ENCODE results near the gene MPHOSPH9. TPM values are rescaled to one million over a fixed set of nuclear protein-coding genes. Genes with fewer than 3 reads are reported as not detected.

MPHOSPH9 gene
- total RNA-seq, 2 experiments from 2014 or later = 88.3 to 136 TPM

- TF ChIP-seq, protein P1, sequence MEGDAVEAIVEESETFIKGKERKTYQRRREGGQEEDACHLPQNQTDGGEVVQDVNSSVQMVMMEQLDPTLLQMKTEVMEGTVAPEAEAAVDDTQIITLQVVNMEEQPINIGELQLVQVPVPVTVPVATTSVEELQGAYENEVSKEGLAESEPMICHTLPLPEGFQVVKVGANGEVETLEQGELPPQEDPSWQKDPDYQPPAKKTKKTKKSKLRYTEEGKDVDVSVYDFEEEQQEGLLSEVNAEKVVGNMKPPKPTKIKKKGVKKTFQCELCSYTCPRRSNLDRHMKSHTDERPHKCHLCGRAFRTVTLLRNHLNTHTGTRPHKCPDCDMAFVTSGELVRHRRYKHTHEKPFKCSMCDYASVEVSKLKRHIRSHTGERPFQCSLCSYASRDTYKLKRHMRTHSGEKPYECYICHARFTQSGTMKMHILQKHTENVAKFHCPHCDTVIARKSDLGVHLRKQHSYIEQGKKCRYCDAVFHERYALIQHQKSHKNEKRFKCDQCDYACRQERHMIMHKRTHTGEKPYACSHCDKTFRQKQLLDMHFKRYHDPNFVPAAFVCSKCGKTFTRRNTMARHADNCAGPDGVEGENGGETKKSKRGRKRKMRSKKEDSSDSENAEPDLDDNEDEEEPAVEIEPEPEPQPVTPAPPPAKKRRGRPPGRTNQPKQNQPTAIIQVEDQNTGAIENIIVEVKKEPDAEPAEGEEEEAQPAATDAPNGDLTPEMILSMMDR (conservative IDR thresholded peaks at IDR 0.05; ENCODE audit: low read length) = no peak
- TF ChIP-seq EZH2phosphoT487 (IDR thresholded peaks at IDR 0.05; ENCODE audit: borderline replicate concordance, low read depth, low read length) = no peak
- Histone ChIP-seq H3K36me3 (ENCODE audit: insufficient read depth, low read length) (peaks cover 16% of the 10 kb centered on the region; the same call in 1 of the 2 replicates), H4K20me1 (ENCODE audit: insufficient read depth, low read length) (no peaks in the 10 kb centered on the region), H3K4me2 (ENCODE audit: low read length) (peak overlapping the region; percentile 43; the same call in 1 of the 2 replicates), H3K4me1 (ENCODE audit: insufficient read depth, low read length, poor library complexity, severe bottlenecking) (no peaks in the 10 kb centered on the region), H3K79me2 (ENCODE audit: insufficient read depth, low read depth, low read length) (no peaks in the 10 kb centered on the region), H3K9me3 (ENCODE audit: low read length) (no peaks in the 10 kb centered on the region), H3K9me2 (ENCODE audit: insufficient read depth, low read length) (no peaks in the 10 kb centered on the region), H3K4me3 (ENCODE audit: low read depth, low read length, poor library complexity, severe bottlenecking) (peak overlapping the region; percentile 36), H2AFZ (ENCODE audit: low read length) (no peak overlapping the region), H3K27ac (ENCODE audit: low read depth, low read length, poor library complexity, severe bottlenecking) (no peak overlapping the region)
- DNase-seq (ENCODE audit: low spot score) = no peak
- intact Hi-C loops (cut with micrococcal nuclease; ENCODE audit: unreplicated experiment) = loop anchor here (10.0 kb wide), 1 partner anchor 106 kb away; no protein-coding TSS in a partner anchor
- CTCF ChIA-PET (ENCODE audit: unreplicated experiment) = no interaction called here
- BruUV-seq (replicated peaks) = no TSS peak
- POLR2A ChIA-PET = interaction anchor here (0.7 kb wide), 1 partner anchor 20 kb away, joined by 3 read pairs; no protein-coding TSS in a partner anchor
Measured at GRCh38 chr12:123150275-123150743, 82.6 kb downstream of the MPHOSPH9 start.

GRCh38 chr12:123149501-123150274 lies 83.3 kb downstream of the MPHOSPH9 start:
- intact Hi-C loops (cut with micrococcal nuclease; ENCODE audit: unreplicated experiment) = loop anchor here (10.0 kb wide), 1 partner anchor 105 kb away; no protein-coding TSS in a partner anchor
- no TSS peak for BruUV-seq (replicated peaks)
- Histone ChIP-seq H3K4me3 (ENCODE audit: low read depth, low read length, poor library complexity, severe bottlenecking) (peak overlapping the region; percentile 36), H4K20me1 (ENCODE audit: insufficient read depth, low read length) (no peaks in the 10 kb centered on the region), H3K4me2 (ENCODE audit: low read length) (peak overlapping the region; percentile 43; the same call in 1 of the 2 replicates), H3K9me2 (ENCODE audit: insufficient read depth, low read length) (no peaks in the 10 kb centered on the region), H3K79me2 (ENCODE audit: insufficient read depth, low read depth, low read length) (no peaks in the 10 kb centered on the region), H3K36me3 (ENCODE audit: insufficient read depth, low read length) (peaks cover 14% of the 10 kb centered on the region; the same call in 1 of the 2 replicates), H3K27ac (ENCODE audit: low read depth, low read length, poor library complexity, severe bottlenecking) (no peak overlapping the region), H3K9me3 (ENCODE audit: low read length) (no peaks in the 10 kb centered on the region), H2AFZ (ENCODE audit: low read length) (no peak overlapping the region), H3K4me1 (ENCODE audit: insufficient read depth, low read length, poor library complexity, severe bottlenecking) (no peaks in the 10 kb centered on the region)
- ChIA-PET CTCF (ENCODE audit: unreplicated experiment) (no interaction called here), POLR2A (interaction anchor here (0.7 kb wide), 2 partner anchors 19 to 1633 kb away, joined by 3 read pairs; no protein-coding TSS in a partner anchor)
- DNase-seq (ENCODE audit: low spot score) = no peak
- TF ChIP-seq EZH2phosphoT487 (IDR thresholded peaks at IDR 0.05; ENCODE audit: borderline replicate concordance, low read depth, low read length) = no peak
- TF ChIP-seq, protein P1 (conservative IDR thresholded peaks at IDR 0.05; ENCODE audit: low read length) = no peak
